ENCODE measurements around the gene CDK3. TPM values are rescaled to one million over a fixed set of nuclear protein-coding genes. Genes with fewer than 3 reads are reported as not detected.

Gene CDK3
- total RNA-seq, 1 experiment from 2014 or later, result 11.7 TPM

GRCh38 chr17:76017481-76018339 is 17.1 kb downstream of the CDK3 start:
- no peak overlapping the region for H3K4ac ChIP-seq (ENCODE audit: low read depth, low read length)
- H2AFZ ChIP-seq (ENCODE audit: low read length), result no peak overlapping the region
- H3K9me3 ChIP-seq (ENCODE audit: control insufficient read depth, low read depth, low read length), result no peaks in the 10 kb centered on the region
- no peak overlapping the region for H4K8ac ChIP-seq (replicated peaks; ENCODE audit: insufficient read length, low read depth, low read length)
- no peaks in the 10 kb centered on the region for H3K79me1 ChIP-seq (ENCODE audit: insufficient read depth, low read depth, low read length, poor library complexity, severe bottlenecking)
- no peak overlapping the region for H3T11ph ChIP-seq (ENCODE audit: low read length)
- H3K36me3 Mint-ChIP-seq (ENCODE audit: insufficient read depth in 1 of 3, low read depth in 3 of 3), result no peaks in the 10 kb centered on the region; a peak in 1 of 7 replicates
- no peak overlapping the region for H3K4me2 ChIP-seq (ENCODE audit: insufficient read depth, insufficient read length, low read length)
- no peaks in the 10 kb centered on the region for H3K4me1 ChIP-seq (ENCODE audit: insufficient read depth, low read length)
- no peak overlapping the region for H2BK15ac ChIP-seq (ENCODE audit: low read depth, low read length)
- no peak overlapping the region for H2BK12ac ChIP-seq (ENCODE audit: insufficient read length, low read depth, low read length)
- no peak overlapping the region for H2BK20ac ChIP-seq (ENCODE audit: low read depth, low read length, poor library complexity, severe bottlenecking)
- H2BK120ac ChIP-seq (ENCODE audit: low read depth, low read length, poor library complexity, severe bottlenecking), result no peak overlapping the region
- H3K27me3 Mint-ChIP-seq (ENCODE audit: low read depth), result peaks cover 7% of the 10 kb centered on the region
- H3K79me2 ChIP-seq (ENCODE audit: insufficient read depth, low read length), result no peaks in the 10 kb centered on the region
- no peak overlapping the region for H3K27ac Mint-ChIP-seq
- no peak overlapping the region for H3K14ac ChIP-seq (ENCODE audit: insufficient read depth, low read length)
- no peaks in the 10 kb centered on the region for H3K27me3 ChIP-seq (ENCODE audit: insufficient read depth, low read length)
- no peak overlapping the region for H3K23ac ChIP-seq (ENCODE audit: insufficient read length, low read depth, low read length)
- H4K20me1 ChIP-seq (ENCODE audit: control insufficient read depth, insufficient read depth, insufficient read length), result no peaks in the 10 kb centered on the region
- H3K9me3 Mint-ChIP-seq, result no peaks in the 10 kb centered on the region
- peaks cover 3 to 9% of the 10 kb centered on the region in 2 experiments for H3K4me1 Mint-ChIP-seq
- WGBS (ENCODE audit: extremely low coverage, insufficient read length, low lambda C conversion rate), result no CpG with 5 or more reads among the region's 21 CpGs
- no peak overlapping the region for H3K56ac ChIP-seq (ENCODE audit: insufficient read length, low read depth, low read length)
- no peak overlapping the region for H4K91ac ChIP-seq (ENCODE audit: insufficient read length, low read depth, low read length)
- no peak overlapping the region for H4K5ac ChIP-seq (ENCODE audit: insufficient read length, low read depth, low read length)
- TF ChIP-seq CTCF (conservative IDR thresholded peaks at IDR 0.05), result no peak
- no peaks in the 10 kb centered on the region for H3K23me2 ChIP-seq (ENCODE audit: insufficient read length, low read depth, low read length, poor library complexity, severe bottlenecking)
- H2AK5ac ChIP-seq (ENCODE audit: insufficient read length, low read length), result no peak overlapping the region
- DNase-seq, result no peak
- H3K18ac ChIP-seq (ENCODE audit: insufficient read length, low read depth, low read length), result no peak overlapping the region
- no peak overlapping the region for H3K4me3 Mint-ChIP-seq
- H3K9ac ChIP-seq (ENCODE audit: extremely low read depth, insufficient read length, low read length), result no peak overlapping the region
- no peak overlapping the region for H2BK5ac ChIP-seq (ENCODE audit: insufficient read length, low read length)
- H3K27ac ChIP-seq (ENCODE audit: insufficient read length, low read depth, low read length), result no peak overlapping the region

Measured in H9 (cell line).